ENCODE measurements around the gene MAP3K10.

Gene MAP3K10

GRCh38 chr19:40251991-40252390, 60.8 kb downstream of the MAP3K10 start:
- no peak for DNase-seq

- DNase-seq: no peak
Measured at GRCh38 chr19:40252395-40252794, 61.2 kb downstream of the MAP3K10 start.

GRCh38 chr19:40253611-40254092, 62.4 kb downstream of the MAP3K10 start:
- DNase-seq: no peak

GRCh38 chr19:40254714-40255418, 63.6 kb downstream of the MAP3K10 start:
- DNase-seq: no peak

GRCh38 chr19:40255619-40256166, 64.5 kb downstream of the MAP3K10 start:
- DNase-seq: no peak

- no peak for DNase-seq
Measured at GRCh38 chr19:40256512-40256911, 65.3 kb downstream of the MAP3K10 start.

GRCh38 chr19:40257096-40257517, 65.9 kb downstream of the MAP3K10 start:
- DNase-seq: no peak

- no peak for DNase-seq
Measured at GRCh38 chr19:40261631-40262030, 70.4 kb downstream of the MAP3K10 start.

- DNase-seq: no peak
Measured at GRCh38 chr19:40262422-40262821, 71.2 kb downstream of the MAP3K10 start.

- DNase-seq: no peak
Measured at GRCh38 chr19:40263440-40264313, 72.5 kb downstream of the MAP3K10 start.

- no peak for DNase-seq
Measured at GRCh38 chr19:40264314-40265054, 73.3 kb downstream of the MAP3K10 start.
